Right cardiac atrium (tissue), 5 donors: ENCODE results near the gene RPS25. TPM values are rescaled to one million over a fixed set of nuclear protein-coding genes. Genes with fewer than 3 reads are reported as not detected.

ENCODE experiments used
- microRNA-seq, 2 donors: library from miRNA; unstranded; fragments of <30 nt; microRNA quantifications; one replicate each; pipeline ENCODE4 v1.2.0, GENCODE V29; 2020 to 2021
- polyA plus RNA-seq: library from polyadenylated mRNA; stranded (reverse); fragments of 200-250 nt; gene quantifications from one replicate; pipeline ENCODE4 v1.2.3, GENCODE V29; 2013
- total RNA-seq, 4 donors: library from RNA; stranded (reverse); fragmentation: NEBNext Ultra II Directional; extraction: Animal tissue kit (Norgen Biotek cat#: 25700); gene quantifications; one replicate each; pipeline ENCODE4 v1.2.1, GENCODE V29; 2021
- donor health status: healthy with polysubstance abuse.
- donor health status: DM: no; HTN: yes; CAD: no.
- donor health status: DM: no; HTN: no; CAD: no.
- donor health status: DM: no; HTN: yes; CAD: no; lungs with severe emphysema.
- donor health status: DM: yes; HTN: yes; CAD: no.

The RPS25 gene
- total and polyA plus RNA-seq, 5 donors: 750 to 2,193 (median 891) TPM

Small RNAs within 50 kb of the gene (microRNA-seq; reads per million reads assigned to microRNA genes)
- 0 to 0.54 reads per million in 2 donors for gene MIR3656

Other genes starting within 250 kb of the RPS25 start
- 100 to 1,000 TPM; 126 to 149 (median 139) TPM for gene DDX6, start 227.2 kb downstream of the RPS25 start, total RNA-seq
- 38.0 TPM for gene DDX6, start 227.2 kb downstream of the RPS25 start, polyA plus RNA-seq
- gene CXCR5, start 134.5 kb downstream of the RPS25 start, total RNA-seq: not detected
- gene CXCR5, start 134.5 kb downstream of the RPS25 start, polyA plus RNA-seq: 0.34 TPM
- gene BCL9L, start 92.4 kb downstream of the RPS25 start, total RNA-seq: 10 to 100 TPM; 44.0 to 76.7 (median 54.6) TPM
- gene BCL9L, start 92.4 kb downstream of the RPS25 start, polyA plus RNA-seq: 29.9 TPM
- not detected for gene UPK2, start 62.0 kb downstream of the RPS25 start, total RNA-seq
- gene UPK2, start 62.0 kb downstream of the RPS25 start, polyA plus RNA-seq: not detected
- not detected for gene FOXR1, start 46.6 kb downstream of the RPS25 start, total RNA-seq
- gene FOXR1, start 46.6 kb downstream of the RPS25 start, polyA plus RNA-seq: not detected
- 10 to 100 TPM; 12.2 to 18.4 (median 15.2) TPM for gene CENATAC, start 20.2 kb downstream of the RPS25 start, total RNA-seq
- 18.9 TPM for gene CENATAC, start 20.2 kb downstream of the RPS25 start, polyA plus RNA-seq
- 10 to 100 TPM; 32.2 to 44.6 (median 36.8) TPM for gene TRAPPC4, start 423 bp upstream of the RPS25 start, total RNA-seq
- 31.4 TPM for gene TRAPPC4, start 423 bp upstream of the RPS25 start, polyA plus RNA-seq
- gene SLC37A4, start 12.5 kb upstream of the RPS25 start, total RNA-seq: 1 to 10 TPM; 7.5 to 8.6 (median 7.7) TPM
- gene SLC37A4, start 12.5 kb upstream of the RPS25 start, polyA plus RNA-seq: 7.1 TPM
- gene HYOU1, start 38.9 kb upstream of the RPS25 start, total RNA-seq: 100 to 1,000 TPM in 2 of 4 donors, 10 to 100 TPM in 2; 58.8 to 127 (median 105) TPM
- gene HYOU1, start 38.9 kb upstream of the RPS25 start, polyA plus RNA-seq: 52.1 TPM
- gene VPS11, start 49.5 kb upstream of the RPS25 start, total RNA-seq: 10 to 100 TPM; 20.4 to 23.7 (median 21.5) TPM
- gene VPS11, start 49.5 kb upstream of the RPS25 start, polyA plus RNA-seq: 23.5 TPM
- 10 to 100 TPM; 17.3 to 28.0 (median 22.2) TPM for gene HMBS, start 66.5 kb upstream of the RPS25 start, total RNA-seq
- gene HMBS, start 66.5 kb upstream of the RPS25 start, polyA plus RNA-seq: 28.0 TPM
- 10 to 100 TPM; 15.2 to 24.7 (median 23.9) TPM for gene DPAGT1, start 83.5 kb upstream of the RPS25 start, total RNA-seq
- gene DPAGT1, start 83.5 kb upstream of the RPS25 start, polyA plus RNA-seq: 14.4 TPM
- 10 to 100 TPM in 3 of 4 donors, 1 to 10 TPM in 1; 9.1 to 11.9 (median 11.0) TPM for gene C2CD2L, start 89.0 kb upstream of the RPS25 start, total RNA-seq
- gene C2CD2L, start 89.0 kb upstream of the RPS25 start, polyA plus RNA-seq: 9.2 TPM
- 10 to 100 TPM; 11.4 to 17.0 (median 15.4) TPM for gene HINFP, start 103.2 kb upstream of the RPS25 start, total RNA-seq
- gene HINFP, start 103.2 kb upstream of the RPS25 start, polyA plus RNA-seq: 8.4 TPM
- 1 to 10 TPM in 3 of 4 donors, under 1 TPM in 1; 0.86 to 1.8 (median 1.5) TPM for gene ABCG4, start 130.7 kb upstream of the RPS25 start, total RNA-seq
- 1.4 TPM for gene ABCG4, start 130.7 kb upstream of the RPS25 start, polyA plus RNA-seq
- 10 to 100 TPM; 18.7 to 25.2 (median 22.7) TPM for gene NLRX1, start 150.4 kb upstream of the RPS25 start, total RNA-seq
- gene NLRX1, start 150.4 kb upstream of the RPS25 start, polyA plus RNA-seq: 12.8 TPM
- under 1 TPM in 3 of 4 donors, not detected in 1; 0.48 to 0.66 (median 0.56) TPM for gene NHERF4, start 167.1 kb upstream of the RPS25 start, total RNA-seq
- gene NHERF4, start 167.1 kb upstream of the RPS25 start, polyA plus RNA-seq: 0.11 TPM
- 10 to 100 TPM in 2 of 4 donors, 1 to 10 TPM in 2; 8.5 to 13.3 (median 10.3) TPM for gene CBL, start 188.0 kb upstream of the RPS25 start, total RNA-seq
- 3.3 TPM for gene CBL, start 188.0 kb upstream of the RPS25 start, polyA plus RNA-seq